Measurements from ENCODE around the gene CCDC24.

CCDC24 gene

DNA sequence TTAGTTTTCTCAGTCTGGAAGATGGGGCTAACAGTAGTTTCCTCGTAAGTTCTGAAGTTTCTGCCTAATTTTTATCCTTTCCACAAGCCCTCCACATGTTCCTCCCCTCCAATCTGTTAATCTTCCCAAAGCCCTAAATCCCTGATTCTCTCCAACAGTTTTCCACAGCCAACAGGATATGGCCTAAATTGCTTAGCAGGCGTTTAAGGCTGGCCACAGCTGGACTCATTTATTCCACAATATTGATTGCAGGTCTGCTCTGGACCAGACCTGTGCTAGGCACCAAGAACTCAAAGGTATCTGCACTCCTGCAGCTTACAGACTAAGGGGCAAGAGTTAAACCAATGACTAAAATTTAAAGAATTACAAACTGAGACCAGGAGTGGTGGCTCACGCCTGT, 35.9 kb downstream of the CCDC24 start:
- no peak for DNase-seq

DNA sequence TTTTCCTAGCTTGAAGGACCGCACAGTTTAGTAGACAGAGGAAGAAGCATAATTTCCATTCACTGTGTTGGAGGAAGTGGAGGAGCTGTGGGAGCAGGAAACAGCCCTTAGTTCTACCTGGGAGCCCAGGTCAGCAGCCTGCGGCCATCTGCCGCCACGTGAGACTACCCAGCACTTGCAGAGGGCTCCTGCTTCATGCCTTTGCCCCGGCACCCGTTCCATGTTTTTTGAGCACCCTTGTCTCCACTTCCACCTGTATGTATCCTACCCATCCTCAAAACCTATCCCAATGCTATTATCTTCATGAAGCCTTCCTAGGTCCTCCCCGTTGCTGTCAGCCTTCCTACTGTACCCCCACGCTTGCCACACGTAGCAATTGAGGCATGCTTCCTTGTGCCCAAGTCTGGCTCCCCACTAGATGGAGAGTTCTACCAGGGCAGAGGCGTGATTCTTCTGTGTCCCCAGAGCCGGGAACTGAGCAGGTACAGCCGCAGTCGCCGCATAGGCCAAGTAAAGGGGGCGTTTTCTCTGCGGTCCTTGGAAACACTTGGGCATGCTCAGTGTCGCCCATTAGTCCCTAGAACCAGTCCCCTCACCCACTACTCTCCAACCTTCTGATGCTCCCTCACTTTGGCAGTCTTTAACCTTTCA, 38.0 kb downstream of the CCDC24 start:
- no peak for DNase-seq

DNA sequence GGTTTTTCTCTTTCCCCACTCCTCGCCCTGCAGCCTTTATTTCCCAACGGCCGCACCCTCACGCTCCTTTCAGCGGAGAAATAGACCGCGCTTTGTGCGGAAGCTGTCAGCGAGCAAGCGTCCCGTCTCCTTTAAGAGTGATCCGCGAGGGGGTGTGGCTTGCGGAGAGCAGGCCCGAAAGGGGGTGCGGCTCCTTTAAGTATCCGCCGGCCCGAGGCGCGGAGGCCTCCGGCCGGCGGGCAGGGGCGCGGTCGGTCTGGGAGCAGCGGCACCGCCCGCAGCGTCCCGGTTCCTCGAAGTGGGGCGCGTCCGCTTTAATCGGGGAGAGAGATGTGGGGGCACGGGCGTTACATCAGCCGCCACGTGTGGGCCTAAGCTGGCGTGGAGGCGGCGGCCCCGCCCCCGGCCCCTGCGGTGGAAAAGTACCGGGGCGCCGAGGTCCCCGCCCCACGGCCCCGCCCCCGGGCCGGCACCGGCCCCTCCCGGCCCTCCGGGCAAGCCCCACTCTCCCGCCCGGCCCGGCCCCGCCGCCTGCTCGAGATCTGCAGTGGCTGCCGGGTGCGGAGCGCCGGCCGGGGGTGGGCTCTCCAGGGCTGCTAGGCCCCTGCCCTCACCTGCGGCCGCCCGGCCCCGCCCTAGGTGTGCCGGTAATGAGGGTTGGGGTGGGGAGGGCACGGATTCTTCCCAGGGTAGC, 38.7 kb downstream of the CCDC24 start:
- peak; percentile 81 for DNase-seq

DNA sequence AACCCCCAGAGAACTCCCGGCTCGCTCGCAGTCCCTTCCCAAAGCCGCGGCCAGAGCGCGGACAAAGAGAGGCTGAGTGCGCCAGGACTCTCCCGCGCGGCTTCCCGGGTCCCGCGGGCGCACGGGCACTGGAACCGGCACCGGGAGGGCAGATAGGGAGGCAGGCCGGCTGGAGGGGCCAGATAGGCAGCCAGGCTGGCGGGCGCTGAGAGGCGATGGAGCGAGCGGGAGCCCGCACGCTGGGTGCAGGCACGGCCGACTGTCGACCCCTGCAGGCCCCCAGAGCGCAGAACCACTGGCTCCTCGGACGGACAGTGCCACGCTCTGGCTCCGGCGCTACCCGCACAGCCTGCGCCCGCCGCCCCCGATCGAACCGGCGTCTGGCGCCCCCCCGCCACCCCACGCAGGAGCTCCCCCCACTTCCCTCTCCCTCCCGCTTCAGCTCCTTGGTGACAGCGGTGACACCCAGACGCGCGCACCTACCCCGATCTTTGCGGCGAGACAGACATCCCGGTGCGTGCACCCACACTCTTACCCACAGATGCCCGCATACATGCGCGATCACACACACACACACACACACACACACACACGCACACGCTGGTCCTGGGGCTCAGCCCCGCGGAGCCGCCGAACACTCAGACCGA, 39.3 kb downstream of the CCDC24 start:
- DNase-seq, result peak; percentile 51

DNA sequence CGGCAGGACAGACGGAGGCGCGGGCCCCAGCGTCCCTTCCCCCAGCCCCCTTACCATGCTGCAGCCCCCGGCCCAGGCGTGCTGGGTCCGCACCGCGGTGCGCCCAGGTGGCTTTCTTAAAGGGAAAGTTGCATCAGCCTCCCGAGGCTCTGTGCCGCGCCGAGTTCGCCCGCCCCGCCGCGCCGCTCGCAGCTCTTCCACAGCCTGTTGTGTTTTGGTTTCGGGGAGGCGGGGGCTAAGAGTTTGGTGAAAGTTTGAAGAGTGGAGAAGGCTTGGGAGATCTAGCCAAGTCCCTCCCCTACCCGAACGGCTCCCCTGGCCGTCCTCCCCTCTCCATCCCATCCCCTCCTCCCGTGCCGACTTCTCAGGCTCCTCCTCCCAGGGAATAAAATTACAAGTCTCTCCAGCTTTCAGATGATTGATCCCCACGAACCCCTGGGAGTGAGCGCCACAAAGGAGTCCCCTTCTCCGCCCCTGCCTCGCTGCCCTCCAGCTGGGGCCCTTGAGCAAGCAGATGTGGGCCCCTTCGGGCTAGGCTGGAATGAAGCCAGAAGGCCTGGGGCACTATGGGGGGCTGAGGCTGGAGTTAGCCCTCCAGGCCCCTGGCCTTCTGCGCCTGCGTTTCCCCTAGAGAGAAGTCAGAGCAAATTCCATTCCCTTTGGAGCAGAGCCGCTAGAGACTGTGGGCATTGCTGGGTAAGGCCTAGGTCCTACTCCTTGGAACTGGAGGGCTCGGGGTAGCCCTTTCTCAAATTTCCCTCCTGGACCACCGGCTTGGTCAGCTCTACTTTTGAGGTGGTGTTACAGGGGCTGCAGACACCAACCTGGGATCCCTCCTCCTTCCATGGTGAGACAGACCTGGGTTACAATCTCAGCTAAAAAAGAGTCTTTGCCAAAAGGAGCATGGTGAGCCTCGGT, 40.1 kb downstream of the CCDC24 start, which contains the start of gene SLC6A9:
TSS of gene SLC6A9 (minus strand) at position 211 of the 918 bp plus-strand sequence. CDS start 7,185 bp downstream, outside the sequence.
- DNase-seq, result no peak

DNA sequence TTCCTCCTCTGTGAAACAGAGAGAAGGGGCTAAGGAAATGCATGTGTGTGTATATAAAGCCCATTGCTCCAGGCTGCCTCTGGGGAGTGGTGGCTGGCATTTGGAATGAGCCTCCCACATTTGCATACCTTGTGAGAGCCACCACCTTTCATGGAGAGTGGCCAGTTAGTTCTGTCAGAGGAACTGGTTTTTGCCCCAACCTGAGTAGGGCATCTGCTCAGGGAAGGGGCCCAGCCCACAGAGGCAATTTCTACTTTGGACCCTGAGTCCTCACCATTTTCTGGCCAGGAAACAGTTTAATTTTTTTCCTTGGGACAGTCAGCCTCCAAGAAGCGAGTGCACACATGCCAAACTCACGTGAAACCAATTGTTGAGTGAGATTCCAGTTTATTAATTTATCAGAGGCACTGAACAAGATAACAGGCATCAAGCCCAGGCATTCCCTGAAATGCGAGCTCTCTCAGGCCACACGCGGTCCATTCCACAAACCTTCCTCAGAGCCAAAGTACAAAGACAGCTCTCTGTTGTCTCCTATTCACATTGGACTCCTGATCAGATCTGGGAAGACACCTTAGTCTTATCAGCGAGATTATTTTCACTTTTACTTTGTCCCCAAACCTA, 40.9 kb downstream of the CCDC24 start:
- DNase-seq, result no peak

DNA sequence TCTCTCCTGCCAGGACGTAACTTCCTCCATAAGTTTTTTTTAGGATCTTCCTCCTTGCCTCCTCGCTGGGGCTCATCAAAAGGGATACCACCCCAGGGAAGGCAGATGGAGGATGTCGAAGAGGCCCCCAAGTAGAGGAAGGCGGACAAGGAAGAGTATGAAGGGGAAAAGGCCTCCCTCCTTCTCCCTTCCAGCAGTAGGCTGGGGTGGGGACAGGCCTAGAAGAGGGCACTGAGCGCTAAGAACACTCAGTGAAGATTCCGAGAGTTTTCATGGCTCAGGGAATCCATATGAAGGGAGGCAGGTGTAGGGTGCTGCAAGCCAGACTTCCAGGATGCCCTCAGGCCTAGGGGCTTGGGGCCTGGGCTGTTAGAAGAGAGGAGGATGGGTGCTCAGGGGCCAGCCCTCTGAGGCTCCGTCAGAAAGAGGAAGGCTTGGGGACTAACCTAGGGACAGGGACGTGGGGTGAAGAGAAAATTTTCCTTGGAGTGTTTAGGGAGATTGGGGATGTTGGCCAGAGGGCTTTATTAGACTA, 41.7 kb downstream of the CCDC24 start:
- no peak for DNase-seq

DNA sequence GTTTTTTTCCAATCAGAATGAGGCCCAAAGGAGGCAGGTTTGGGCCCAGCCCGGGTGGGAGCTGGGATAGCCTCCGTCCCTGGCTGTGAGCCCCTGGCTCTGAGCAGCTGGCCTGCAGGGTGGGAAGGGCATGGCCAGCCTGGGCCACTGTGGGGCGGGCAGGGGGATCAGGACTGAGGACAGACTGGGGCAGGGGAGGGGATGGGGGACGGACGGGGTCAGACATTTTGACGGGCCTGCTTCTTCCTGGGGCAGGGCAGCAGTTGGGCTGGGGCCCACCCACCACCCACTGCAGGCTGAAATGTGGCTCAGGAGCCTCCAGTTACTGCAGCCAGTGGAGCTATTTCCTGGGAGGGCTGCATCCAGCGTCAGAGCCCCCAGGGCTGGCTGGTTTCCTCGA, 42.4 kb downstream of the CCDC24 start:
- DNase-seq, result no peak

DNA sequence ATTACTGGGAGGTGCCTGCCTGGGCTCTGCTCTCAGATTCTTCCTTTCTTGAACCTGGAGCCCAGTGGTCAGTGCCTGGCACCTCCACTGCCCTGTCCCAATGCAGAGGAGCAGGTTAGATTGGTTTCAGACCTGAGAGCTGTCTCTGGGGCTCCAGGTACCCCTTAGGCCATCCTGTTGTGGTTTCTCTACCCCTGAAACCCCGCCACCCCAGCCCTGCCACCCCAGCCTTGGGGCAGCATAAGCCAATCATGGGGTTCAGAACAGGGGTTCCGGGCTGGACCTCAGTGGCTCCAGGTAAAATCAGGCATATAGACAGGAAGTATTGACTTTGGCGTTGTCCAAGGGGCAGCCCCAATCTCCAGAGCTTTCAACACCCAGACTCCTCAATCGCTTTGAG, 43.0 kb downstream of the CCDC24 start:
- DNase-seq, result no peak

DNA sequence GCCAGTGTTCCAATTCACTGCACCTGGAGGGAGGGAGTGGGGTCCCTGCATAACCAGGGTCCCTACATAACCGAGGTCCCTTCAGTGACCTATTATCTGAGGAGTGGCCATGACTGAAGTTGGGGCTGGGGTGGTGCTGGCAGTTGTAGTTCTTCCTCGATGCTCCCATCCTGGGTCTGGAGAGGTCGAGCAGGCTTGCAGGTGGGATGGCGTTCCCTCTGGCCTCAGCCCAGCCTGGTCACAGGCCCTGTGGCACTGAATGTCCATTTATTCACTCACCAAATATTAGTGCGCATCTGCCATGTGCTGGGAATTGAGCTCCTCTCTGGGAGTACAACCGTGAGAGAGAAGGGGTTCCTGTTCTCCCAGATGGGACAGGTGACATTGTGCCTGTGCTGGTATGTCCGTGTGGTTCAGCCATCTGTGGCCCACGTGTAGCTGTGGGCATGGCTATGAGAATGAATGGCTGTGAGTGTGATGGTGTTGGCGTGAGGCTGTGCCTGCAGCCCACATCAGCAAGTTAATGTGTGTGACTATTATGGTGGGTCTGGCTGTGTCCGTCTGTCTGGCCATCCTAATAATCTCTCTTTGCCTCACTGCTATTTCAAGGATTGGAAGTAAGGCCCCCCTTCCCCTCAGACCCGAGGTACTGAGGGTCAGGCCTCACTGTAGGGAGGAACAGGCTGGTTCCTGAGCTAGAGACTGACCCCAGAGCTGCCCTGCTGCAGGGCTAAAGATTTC, 43.7 kb downstream of the CCDC24 start:
- no peak for DNase-seq

DNA sequence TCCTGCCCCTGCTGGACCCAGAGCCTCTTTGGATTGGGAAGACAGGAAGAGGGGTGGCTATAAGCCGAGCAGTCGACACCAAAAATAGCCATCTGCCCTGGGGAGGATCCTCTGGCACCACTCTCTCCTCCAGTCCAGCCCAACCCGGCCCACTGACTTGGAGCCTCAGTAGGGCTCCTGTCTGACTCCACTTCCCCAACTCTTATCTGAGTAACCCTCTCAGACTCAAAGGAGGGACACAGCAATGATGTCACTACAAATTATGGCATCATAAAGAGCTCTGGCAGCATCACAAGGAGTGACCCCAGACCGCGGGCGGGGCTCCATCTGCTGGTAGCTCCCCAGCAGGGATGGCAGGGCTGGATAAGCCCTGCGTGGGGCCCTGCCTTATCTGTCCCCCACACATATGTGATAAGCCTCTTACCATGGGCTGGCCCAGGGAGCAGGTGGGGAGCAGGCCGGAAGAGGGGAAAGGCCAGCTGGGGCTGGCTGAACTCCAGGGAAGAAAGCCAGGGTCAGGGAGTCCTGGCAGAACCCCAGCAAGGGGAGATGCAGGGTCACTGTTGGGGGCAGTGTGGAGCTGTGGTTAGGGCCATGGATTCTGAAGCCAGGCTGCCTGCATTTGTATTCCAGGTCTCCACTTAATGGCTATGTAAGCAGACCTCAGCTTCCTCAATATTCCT, 44.5 kb downstream of the CCDC24 start:
- DNase-seq, result no peak

DNA sequence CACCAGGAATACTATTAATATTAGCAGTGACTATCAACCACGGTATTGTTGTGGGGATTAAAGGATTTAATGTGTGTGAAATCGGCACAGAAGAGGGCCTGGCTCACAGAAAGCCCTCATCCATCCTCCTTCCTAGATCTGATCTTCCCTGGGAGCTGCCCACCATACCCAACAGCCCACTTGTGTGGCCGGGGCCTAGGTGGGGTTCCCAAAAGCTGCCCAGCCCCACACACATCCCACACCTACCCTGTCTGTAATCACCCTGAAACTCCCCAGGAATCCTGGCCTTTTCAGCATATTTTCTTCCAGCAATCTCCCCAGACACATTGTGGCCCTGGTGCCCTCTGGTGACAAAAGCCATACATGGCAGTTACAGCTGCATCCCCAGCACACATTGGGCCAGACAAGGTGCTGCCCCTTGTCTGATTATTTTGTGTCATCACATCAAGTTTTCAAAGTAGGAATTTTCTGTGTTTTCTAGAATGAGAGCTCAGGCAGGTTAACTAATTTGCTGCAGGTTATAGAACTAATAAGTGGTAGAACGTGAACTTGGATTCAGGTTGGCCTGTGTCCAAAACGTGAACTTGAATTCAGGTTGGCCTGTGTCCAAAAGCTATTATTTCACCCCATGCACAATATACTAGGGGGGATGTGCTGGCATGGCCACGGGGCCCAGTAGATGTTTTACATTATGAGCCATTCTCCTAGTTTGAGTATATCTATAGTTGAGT, 45.2 kb downstream of the CCDC24 start:
- peak; percentile 57 for DNase-seq

DNA sequence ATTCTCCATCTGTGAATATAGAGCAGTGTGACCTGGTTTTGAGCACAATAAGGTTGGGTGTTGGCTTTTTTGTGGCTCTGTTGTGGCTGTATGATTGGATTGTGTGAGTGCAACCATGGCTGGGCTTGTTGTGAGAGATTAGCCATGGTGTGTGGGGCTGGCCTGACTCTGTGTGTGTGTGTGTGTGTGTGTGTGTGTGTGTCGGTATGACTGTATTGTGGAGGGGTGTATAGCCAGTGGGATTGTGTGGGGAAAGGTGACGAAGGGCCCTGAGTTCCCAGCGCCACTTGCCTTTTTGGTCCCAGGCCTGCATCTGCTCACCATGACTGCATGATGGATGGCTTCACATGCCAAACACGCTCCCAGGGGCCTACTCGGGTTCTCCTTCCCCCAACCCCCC, 45.8 kb downstream of the CCDC24 start:
- DNase-seq, result no peak

DNA sequence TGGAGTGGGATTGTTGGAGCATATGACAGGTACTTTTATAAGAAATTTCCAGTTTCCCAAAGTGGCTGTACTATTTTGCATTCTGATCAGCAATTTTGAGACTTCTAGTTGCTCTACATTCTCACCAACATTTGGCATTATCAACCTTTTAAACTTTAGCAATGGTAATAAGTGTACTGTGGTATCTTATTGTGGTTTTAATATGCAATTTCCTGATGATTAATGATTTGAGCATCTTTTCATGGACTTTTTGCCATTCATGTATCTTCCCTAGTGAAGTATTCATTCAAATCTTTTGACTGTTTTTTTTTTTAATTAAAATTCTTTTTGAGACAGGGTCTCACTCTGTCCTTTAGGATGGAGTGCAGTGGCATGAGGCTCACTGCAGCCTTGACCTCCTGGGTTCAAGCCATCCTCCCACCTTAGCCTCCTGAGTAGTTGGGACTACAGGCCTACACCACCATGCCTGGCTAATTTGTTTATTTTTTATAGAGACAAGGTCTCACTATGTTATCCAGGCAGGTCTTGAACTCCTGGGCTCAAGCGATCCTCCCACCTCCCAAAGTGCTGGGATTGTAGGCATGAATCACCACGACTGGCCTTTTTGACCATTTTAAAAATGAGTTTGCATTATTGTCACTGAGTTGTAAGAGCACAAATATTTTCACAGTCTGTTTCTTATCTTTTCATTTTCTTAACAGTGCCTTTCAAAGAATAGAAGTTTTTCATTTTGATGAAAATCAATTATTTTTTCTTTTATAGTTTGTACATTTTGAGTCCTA, 47.7 kb downstream of the CCDC24 start:
- DNase-seq, result no peak

DNA sequence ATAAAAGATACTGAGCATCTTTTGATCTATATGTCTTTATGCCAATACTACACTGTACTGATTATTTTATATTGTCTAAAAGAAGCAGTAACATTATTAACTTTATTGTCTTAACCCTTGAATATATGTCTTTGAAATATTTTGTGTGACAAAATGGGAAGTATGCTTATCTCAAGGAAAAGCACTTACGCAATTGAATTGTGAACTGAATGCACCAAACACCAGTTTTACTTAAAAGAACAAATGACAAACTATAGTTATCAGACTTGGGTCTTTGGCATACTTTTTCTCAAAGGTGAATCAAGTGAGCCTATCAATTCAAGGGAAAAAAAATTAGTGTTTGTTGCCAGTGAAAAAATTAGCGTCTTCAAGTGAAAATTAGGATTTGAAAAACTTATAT, 49.0 kb downstream of the CCDC24 start:
- no peak for DNase-seq

DNA sequence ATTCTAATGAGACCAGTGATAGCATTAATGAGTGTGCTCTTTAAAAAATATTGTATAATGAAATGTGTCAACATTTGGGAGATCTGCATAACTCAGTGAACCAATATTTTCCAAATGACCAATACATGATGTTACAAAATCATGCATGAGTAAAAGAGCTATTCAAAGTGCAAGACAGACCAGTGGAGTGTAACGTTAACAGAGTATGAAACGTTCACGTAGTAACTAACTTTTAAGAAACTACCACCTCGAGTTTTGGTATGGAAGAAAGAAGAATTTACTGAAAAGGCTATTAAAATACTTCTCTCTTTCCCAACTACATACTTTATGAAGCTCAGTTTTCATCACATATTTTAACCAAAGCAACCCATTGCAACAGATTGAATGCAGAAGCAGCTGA, 49.4 kb downstream of the CCDC24 start:
- DNase-seq, result no peak

DNA sequence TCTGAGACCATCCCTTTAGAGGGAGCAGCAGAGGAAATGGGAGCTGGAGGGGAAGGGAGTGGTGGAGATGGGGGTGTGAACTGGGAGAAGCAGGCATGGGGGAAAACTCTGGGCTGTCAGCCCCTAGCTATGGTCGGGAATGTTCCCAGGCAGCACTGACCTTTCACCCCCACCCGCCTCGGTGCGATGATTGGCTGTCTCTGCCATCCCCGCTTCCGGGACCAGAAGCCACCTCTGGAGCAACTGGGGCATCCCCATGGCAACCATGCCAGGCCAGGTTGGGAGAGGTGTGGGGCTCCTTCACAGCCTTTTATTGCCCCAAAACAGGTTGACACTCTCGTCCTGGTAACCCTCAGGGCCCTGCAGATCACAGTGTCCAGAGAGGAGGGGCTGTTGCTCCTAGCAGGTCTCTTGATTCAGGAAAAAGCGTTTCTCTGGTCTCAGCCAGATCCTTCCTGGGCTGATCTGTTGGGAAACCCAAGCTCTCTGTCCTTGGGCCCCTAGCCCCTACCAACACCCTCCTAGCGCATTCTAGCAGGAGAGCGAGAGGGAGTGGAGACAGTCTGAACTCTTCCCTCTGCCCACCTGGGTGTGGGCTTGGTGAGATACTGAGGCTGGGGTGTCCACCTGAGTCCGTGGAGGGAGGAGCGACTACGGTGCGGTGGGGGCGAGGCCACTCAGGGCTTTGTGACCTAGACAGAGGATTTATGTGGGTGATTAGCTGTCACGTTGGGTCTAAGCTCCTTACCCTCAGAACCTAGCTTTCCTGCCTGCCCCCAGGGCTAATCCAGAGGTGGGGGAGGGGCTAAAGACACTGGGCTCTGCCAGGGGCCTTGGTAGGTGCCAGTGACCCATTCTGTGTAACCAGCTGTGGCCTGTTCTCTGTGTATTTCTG, 52.0 kb downstream of the CCDC24 start:
- DNase-seq, result no peak

DNA sequence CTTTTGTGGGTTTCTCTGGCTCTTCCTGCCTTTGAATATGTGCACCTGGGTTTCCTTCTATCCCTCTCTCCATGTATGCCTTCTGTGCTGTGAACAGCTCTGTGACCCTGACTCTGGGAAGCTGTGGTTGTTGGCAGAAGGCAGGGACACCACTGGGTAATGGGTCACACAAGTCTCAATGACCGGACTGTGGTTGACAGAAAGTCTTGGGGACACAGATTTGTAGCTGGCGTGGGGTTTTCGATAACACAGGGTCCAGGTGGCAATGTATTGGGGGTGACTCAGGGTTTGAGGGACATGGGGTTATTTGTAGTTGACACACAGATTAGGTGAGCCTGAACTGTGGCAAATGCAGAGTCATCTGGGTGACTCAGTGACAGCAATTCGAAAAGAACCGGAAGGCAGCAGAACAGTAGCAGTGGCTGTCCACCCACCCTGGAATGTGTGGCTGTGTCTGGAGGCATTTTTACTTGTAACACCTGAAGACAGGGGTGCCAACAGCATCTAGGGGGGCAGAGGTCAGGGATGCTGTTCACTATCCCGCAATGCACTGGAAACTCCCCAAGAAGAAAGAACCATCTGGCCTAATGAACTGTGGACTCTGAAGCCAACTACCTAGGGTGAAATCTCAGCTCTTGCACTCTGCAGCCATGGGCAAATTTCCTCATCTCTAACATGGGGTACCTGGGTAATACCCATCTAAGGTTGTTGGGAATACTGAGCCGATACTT, 52.8 kb downstream of the CCDC24 start:
- DNase-seq, result no peak
